Measurements from ENCODE around the gene ARHGAP10. TPM values are rescaled to one million over a fixed set of nuclear protein-coding genes. Genes with fewer than 3 reads are reported as not detected.

Gene ARHGAP10

Small RNA genes within 50 kb of the gene (small RNA-seq; reads per million reads assigned to genes)
- gene MIR4799 (ENCODE audit: low read depth), result not detected
- not detected for gene RN7SL254P (ENCODE audit: low read depth)
- gene RNA5SP165 (ENCODE audit: low read depth), result not detected

All from mesenchymal stem cell (in vitro differentiated cells and primary cell).